ENCODE data around the gene TSPAN3.

DNA sequence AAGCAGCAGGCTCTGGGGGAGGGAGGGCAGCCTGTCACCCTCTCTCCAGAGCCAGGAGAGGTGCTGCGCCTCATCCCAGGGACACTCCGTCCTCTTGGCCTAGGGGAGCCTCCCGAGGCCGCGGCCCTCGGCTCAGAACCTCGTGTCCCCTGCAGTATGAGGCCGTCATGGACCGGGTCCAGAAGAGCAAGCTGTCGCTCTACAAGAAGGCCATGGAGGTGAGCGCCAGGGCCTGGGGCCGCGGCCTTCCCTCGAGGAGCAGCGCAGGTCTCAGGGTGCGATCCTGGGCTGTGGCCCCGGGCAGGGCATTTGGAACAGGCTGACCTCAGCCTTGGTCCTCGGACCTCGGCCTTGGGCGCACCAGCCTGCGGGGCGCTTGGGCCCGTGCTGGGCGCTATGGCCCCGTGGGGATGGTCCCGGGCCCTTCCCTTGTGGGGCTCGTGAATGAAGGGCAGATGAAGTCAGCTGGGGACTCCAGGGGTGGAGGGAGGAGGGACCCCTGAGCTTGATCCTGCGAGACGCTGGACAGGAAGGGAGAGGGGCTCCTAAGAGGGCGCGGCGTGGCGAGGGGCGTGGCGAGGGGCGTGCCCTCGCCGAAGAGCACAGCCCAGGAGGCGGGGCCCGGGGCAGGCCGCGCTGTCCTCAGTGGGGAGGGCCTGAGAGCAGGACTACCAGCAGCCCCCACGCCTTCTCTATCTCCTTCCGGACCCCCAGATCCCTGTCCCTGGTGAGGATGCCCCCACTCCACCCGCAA, 43.0 kb downstream of the TSPAN3 start:
- TF ChIP-seq TAF1 (IDR thresholded peaks at IDR 0.05; ENCODE audit: low read depth) (no peak), EP300 (IDR thresholded peaks at IDR 0.05; ENCODE audit: borderline replicate concordance) (no peak), FOXM1 (IDR thresholded peaks at IDR 0.05; ENCODE audit: borderline replicate concordance, low read depth) (no peak), TCF12 (IDR thresholded peaks at IDR 0.05; ENCODE audit: low read depth) (no peak), YY1 (IDR thresholded peaks at IDR 0.05; ENCODE audit: low read depth) (no peak), CREB1 (IDR thresholded peaks at IDR 0.05; ENCODE audit: low read depth) (no peak), RAD21 (IDR thresholded peaks at IDR 0.05; ENCODE audit: low read depth) (no peak), CEBPB (IDR thresholded peaks at IDR 0.05) (no peak)
- TF ChIP-seq, protein P1, sequence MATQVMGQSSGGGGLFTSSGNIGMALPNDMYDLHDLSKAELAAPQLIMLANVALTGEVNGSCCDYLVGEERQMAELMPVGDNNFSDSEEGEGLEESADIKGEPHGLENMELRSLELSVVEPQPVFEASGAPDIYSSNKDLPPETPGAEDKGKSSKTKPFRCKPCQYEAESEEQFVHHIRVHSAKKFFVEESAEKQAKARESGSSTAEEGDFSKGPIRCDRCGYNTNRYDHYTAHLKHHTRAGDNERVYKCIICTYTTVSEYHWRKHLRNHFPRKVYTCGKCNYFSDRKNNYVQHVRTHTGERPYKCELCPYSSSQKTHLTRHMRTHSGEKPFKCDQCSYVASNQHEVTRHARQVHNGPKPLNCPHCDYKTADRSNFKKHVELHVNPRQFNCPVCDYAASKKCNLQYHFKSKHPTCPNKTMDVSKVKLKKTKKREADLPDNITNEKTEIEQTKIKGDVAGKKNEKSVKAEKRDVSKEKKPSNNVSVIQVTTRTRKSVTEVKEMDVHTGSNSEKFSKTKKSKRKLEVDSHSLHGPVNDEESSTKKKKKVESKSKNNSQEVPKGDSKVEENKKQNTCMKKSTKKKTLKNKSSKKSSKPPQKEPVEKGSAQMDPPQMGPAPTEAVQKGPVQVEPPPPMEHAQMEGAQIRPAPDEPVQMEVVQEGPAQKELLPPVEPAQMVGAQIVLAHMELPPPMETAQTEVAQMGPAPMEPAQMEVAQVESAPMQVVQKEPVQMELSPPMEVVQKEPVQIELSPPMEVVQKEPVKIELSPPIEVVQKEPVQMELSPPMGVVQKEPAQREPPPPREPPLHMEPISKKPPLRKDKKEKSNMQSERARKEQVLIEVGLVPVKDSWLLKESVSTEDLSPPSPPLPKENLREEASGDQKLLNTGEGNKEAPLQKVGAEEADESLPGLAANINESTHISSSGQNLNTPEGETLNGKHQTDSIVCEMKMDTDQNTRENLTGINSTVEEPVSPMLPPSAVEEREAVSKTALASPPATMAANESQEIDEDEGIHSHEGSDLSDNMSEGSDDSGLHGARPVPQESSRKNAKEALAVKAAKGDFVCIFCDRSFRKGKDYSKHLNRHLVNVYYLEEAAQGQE (IDR thresholded peaks at IDR 0.05; ENCODE audit: low read depth) = no peak
- TF ChIP-seq, protein P2, sequence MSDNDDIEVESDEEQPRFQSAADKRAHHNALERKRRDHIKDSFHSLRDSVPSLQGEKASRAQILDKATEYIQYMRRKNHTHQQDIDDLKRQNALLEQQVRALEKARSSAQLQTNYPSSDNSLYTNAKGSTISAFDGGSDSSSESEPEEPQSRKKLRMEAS (IDR thresholded peaks at IDR 0.05) = no peak
- TF ChIP-seq, protein P3, sequence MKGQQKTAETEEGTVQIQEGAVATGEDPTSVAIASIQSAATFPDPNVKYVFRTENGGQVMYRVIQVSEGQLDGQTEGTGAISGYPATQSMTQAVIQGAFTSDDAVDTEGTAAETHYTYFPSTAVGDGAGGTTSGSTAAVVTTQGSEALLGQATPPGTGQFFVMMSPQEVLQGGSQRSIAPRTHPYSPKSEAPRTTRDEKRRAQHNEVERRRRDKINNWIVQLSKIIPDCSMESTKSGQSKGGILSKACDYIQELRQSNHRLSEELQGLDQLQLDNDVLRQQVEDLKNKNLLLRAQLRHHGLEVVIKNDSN (IDR thresholded peaks at IDR 0.05) = no peak
